Inferior parietal cortex (tissue), 1 donor: ENCODE measurements around the gene COL4A2.

Experiments used
- DNase-seq: peaks from one replicate; pipeline ENCODE4 v3.0.0-alpha.2; 2016; ENCODE audit errors: extremely low spot score

COL4A2 gene

DNA sequence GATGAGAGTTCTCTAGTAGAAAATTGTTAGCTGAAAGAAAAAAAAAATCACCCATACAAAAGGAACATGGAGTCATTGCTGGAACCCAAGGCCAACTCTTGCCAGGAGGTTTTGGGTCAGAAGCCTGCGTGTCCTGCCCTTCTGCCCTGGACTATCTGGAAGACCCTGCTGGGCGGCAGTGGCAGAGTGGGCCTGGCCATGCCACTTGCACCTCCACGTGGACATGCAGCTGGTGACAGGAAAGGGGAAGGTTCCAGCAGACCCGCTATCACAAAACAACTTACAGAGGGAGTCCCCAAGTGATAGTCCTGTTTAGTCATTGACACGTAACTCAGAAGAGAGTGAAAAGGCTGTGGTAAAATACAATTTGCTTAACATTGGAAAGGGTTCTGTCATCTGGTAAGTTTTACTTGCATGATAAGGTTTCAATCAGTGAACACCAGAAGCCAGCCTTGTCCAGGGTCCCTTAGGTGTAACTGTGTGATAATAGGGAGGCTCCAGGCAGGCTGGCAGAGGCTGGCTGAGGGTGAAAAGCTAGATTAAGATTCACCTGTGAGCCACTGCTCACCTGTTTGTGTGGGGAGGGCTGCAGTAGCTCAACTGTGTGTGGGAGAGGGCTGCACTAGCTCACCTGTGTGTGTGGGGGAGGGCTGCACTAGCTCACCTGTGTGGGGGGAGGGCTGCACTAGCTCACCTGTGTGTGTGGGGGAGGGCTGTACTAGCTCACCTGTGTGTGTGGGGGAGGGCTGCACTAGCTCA, 47.8 kb downstream of the COL4A2 start:
- no peak for DNase-seq

DNA sequence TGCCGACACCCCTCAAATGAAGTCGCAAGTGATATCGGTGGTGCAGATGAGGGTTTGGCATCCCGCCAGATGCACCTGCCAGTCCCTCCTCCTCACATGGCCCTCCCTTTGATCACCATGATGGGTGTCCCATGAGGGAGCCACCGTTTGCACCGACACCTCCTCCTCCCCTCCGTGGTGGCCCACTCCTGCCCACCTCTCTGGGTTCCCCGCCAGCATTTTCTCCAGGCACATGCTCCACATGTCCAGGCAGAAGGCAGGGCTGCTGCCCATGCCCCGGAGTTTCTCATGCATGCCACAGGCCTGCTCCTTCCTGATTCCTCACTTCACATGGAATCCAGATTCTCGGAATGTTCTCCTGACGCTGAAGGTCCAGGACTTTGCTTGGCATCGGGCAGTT, 49.3 kb downstream of the COL4A2 start:
- no peak for DNase-seq

DNA sequence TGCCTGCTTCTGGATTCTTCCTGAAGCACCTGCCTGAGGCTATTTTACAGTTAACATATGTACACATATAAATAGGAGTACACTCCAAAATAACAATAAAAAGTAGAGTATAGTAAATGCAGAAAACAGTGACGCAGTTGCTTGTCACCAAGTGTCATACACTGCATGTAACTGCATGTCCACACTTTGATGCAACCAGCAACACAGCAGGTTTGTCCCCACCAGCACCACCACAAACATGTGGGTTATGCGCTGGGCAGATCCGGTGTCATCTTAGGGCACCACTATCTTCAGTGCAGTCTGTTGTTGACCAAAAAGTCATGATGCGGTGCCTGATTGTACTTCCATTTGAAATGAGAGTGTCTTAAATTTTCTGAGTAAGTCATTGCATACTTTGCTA, 51.3 kb downstream of the COL4A2 start:
- DNase-seq: no peak

DNA sequence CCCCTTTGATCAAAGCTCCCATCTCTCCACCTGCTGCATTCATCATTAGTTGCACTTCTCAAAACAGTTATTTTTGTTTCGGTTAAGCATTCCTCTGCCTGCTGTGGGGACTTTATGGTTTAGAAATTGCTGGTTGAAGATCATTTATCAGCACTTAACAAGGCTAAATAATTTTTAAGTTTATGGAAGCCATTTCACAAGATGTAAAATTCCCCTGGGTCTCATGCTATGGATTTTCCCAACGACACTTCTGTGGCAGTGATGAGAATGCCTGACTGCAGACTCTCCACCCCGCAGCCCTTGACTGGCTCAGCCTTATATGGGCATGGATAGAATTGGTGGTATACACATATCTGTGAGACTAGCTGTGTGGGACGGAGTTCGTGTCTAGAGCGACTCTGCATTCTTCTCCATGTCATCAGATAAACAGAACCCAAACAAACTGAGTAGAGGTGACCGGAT, 52.8 kb downstream of the COL4A2 start:
- no peak for DNase-seq

DNA sequence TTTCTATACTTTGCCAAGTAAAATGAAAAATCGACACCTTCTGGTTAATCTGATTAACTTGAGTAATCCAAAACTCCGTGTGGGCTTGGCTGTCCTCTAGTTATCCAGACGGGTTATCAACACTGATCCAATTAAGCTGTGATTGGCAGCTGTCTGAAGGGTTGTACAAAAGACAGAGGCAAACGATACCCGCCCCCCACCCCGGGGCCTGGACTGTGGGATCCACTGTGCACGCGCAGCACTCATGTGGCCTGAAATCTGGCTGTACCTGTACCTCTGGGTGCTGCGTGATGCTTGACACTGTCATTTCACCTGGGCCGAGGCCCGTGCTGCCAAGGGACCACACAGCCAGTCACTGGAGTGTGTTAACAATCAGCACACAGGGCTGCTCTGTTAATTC, 53.5 kb downstream of the COL4A2 start:
- no peak for DNase-seq

DNA sequence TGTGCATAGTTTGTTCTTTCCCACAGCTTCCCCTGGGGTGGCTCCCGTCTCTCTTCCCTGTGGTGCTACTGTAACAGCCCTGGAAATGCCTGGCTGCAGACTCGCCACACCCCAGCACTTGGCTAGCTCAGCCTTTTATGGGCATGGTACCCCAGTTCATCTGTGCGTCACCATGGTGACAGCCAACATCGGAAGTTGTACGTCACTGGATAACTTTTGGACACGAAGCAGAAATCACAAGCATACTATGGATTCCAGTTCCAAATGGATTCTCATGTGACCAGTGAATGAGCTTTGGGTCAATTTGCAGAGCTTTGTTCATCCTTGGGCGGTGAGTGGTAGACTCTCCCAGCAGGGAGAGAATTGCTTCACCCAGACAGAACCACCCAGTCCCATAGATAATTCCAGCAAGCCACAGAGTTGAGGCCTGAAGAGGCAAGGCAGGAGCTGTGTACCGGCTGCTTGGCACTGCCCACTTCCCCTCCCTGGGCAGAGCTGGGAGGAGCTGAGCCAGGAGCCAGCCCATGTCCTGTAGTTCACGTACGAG, 54.4 kb downstream of the COL4A2 start:
- DNase-seq: no peak

DNA sequence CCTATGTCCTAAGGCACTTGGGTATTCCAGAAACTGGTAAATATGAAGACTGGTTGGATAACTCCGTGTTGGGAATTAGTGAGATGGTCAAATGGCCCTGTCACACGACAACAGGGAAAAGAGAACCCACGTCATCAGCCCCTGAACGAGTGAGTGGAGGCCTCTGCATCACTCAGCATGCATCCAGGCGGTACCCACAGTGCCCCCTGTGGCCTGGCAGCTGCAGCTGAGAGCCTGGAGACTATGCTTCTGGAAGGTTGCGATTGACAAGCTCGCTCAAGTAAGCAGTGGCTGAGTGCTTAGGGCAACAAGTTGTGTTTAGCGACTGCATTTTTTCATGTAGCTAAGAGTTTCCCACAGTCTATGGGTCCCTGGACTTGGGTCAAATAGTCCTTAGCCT, 55.9 kb downstream of the COL4A2 start:
- no peak for DNase-seq

DNA sequence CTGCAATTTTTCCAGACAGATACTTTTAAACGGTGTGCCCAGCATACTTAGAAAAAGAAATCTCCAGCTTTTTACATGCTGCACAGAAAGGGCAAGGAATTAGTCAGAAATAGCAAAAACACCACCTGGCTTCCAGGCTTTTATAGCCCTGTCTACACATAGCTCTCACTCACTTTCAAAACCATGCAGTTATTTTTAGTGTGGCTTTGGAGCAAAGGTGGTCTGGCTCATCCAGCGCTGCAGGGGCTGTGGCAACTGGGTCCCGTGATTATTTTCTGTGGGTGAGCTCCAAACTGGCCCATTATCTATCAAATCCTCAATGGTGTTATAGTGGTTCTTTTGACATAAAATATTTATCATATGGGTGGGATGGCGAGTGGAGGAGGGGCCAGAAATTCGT, 57.0 kb downstream of the COL4A2 start:
- no peak for DNase-seq

DNA sequence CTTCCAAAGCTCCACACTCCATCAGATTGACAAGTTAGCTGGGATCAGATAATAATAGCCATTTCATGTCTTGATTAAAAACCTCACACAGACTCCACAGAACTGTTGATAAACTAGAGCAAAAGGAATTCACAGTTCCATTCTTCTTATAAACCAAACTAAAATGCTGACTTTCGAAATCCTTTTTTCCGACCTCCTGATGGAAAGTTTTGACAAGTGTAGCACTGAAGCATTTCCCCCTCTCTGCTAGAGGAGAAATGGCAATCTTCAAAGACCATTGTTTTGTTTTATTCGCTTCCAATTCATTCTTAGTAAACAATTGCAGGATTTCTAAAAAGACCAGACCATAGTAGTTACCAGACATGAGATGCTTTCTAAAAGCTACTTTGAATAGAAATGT, 58.8 kb downstream of the COL4A2 start:
- no peak for DNase-seq

DNA sequence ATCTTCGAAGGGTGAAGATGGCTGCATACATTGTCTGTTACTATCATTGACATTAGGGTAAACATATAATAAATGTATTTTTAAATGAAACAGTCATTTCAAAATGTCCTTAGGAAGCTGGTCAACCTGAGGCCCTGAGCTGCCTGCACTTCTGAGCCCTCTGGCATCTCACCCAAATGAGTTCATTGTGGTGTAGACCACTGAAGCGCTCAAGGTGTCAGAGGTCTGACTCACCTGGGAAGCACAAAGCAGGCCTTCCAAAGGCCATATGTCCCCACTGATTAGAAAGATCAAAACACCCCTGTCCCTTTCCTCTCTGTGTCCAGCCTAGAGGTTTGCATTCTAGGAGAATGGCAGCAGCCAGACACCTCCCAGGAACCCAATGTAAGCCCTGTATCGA, 59.6 kb downstream of the COL4A2 start:
- DNase-seq: no peak

DNA sequence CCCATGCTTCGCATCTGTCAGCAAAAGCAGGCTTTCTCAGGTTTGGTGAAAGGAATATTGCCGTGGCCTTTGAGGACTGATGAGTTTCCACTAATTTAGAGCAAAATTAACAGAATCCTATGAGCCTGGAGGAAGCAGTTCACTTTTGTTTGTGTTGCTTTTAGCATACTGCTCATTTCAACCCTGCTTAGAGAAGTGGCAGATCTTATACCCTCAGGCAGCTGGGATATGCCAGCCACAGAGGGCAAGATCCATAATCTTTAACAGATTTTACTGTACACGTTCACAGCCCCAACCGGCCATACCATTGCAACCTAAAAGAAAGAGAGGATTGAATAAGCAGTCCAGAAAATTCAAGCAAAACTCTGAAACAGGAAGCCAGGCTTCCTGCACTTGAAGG, 60.5 kb downstream of the COL4A2 start:
- no peak for DNase-seq

DNA sequence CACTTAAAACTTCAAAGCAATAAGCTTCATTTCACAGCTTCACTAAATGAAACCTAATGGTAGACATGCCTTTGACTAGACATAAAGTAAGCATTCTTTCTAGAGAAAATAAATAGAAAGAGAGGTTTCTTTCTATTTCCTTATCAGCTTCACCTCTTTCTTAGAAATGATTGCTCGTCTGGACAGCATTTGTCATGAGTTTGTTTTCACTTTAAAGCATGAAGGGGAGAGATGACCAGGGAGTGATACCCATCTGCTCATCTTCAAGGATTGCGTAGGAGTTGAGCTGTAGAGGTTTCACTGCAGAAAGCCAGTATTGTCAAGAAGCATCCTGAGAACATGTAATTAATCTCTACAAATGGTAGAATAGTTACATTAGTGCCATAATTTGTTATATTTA, 61.3 kb downstream of the COL4A2 start:
- no peak for DNase-seq

DNA sequence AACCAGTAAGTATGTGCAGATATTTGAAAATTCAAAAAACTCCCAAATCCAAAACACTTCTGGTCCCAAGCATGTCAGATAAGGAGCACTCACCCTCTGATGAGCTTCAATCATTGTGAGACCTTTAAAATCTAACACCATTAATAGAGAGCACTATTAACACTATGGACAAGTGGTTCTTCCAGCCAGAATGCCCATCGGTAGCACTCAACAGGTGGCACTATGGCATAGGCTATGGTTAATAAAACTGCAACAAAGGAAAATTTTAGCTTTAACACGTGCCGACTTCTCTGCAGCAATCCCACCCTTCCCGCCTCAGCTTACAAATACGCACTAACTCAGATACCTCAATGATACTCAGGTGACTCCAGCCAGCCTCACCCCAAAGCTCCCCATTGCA, 62.3 kb downstream of the COL4A2 start:
- no peak for DNase-seq

DNA sequence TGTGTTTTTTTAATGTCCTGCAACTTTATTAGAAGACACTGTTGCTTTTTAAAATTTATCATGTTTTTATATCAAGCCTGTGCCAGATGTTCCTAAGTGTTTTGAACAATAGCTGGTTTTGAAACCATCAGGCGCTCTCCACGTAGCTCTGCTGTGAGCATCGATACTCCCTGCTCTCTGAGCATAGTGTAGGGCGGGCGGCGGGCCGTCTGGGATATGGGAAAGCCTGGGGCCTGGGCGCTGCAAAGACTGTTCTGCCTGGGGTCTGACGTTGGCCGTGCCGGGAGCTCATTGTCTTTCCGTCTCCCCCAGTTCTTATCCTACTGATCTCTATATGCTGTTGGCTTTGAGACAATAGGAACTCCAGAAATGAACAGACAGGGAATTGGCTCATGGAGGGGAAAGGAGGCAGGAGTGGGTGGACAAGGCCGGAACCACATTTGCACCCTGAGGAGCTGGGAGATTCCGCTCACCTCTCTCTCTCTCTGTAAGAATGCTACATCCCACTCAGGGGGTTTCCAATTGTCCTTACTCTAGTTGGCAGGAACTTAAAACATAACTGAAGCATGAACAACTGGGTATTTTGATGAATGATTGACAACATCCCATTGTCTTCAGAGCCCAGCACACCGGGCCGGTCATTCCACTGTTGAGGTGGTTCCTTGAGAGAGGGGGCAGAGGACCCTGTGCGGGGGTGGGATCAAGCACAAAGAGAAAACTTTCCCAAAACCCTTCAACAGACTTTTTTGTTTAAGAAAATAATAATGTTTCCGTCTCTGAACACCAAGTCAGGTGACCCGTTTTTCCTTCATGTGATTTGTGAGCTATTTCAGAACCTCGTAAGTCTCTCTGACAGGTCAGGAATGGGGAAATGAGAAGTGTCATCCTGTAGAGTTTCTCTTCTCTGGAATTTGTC, 64.7 kb downstream of the COL4A2 start:
- DNase-seq: no peak

DNA sequence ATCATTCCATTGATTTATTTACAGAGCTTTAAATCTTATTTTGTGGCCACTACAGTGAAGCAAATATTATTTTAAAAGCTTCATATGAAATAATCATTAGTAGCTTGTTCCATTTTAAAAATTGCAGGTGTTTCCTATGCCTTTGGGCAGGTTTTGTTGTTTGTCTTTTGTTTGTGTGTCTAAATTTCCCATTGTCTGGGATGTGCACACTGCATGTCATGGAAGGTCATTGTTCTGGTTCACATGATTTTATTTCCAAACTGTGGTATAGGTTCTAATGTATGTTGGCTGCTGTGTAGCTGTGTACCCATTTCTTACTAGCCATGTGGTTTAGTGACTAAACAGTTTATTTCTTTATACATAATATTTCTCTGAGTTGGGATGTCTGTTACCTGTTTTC, 65.6 kb downstream of the COL4A2 start:
- no peak for DNase-seq

DNA sequence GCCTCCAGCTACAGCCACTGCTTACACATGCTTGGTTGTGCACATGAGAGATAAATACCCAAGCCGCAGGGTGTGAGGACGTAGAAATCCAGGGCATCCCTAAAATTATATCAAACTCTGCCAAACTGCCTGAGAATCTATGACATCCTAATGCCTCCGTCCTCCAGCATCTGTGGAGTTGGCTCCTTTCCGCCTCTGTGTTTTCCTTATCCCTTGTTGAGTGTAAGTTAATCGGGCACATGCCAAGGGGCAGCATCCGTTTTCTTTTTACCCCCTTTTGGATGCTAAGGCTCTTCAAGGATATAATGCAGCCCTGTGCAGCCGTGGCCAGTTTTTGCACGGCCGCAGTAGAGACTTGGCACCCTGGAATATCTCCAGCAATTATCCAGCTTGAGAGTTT, 66.5 kb downstream of the COL4A2 start:
- DNase-seq: no peak

DNA sequence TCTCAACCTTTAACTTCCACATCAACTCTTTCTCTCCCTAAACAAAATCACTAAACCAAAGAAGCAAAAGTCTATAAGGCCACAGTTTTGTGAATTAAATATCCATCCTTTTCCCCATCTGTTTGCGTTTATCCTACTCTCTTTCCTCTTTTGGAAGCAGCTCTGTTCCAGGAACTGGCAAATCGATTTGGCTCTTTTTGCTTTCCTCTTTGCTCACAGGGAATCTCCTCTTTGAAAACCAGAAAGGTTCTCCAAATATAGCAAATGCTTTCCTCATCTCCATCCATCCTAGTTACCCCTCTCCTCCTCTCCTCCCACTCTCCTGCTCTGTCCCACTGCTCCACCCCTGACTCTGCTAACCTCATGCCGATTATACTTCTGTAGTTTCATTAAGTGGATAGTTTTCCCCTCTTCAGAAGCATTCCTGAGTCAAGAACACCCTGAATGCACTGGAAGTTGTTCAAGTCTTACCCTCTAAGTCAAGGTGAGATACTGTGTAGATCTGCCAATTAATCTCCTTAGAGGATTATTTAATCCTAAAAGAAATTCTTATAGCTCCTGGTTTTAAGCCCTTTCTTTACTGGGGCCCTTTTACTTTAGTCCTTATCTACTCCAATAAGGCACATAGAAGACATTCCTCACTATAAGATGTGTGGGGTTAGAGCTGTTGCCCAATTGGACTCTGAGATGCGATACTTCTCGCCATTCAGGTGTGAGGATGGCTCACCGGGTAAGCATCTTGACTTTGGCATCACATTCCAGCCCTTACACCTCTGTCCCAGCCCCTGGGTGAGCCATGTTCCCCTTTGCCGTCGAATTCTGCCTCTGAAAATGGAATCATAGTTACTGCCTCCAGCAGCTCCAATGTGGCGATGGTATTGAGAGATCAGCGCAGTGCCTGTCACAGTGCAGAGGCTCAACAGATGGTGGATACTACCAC, 67.6 kb downstream of the COL4A2 start:
- DNase-seq: no peak

DNA sequence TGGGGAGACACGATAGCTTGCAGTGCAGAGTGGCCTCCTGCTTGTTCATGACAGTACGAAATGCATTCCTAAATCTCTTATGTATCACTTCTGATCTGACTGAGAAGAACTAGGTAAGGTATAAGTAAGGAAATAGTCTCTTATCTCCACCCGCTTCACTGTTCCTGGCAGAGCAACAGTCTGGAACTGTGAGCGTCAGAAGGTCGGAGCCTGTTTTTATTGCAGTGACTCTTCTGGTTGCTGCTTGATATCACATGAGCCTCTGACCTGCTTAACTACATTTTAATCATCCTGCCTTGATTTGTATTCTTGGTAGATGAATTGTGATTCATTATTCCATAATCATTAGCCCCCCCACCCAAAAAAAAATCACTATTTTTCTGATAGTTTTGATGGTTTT, 69.0 kb downstream of the COL4A2 start:
- DNase-seq: no peak

DNA sequence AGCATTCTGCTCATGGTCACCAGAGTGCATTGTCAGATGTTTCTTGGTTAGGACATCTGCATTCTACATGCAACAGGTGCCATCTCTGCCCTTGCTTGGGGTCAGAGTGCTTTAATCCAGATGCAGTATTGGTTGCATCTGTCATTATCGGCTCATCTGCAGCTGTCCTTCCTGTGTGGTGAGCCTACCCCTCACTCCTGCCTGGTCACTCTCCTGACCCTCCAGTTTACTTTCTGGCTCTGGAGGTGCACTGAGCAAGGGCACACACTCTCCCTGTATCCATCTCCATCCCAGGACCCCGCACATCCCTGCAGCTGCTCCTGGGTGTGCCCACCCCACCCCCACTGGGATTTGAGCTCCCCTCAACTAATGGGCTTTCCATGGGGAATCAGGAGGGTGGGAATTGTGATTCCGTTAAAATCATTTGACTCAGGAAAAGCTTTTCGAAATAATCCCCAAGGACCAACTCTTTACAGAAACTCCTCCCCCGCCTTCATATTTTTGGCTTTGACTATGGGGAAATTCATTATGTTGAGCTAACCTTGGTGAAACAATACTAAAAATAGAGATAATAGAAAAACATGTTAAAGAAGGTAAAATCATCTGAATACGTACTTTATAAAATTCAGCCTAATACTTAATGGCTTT, 70.2 kb downstream of the COL4A2 start:
- no peak for DNase-seq

DNA sequence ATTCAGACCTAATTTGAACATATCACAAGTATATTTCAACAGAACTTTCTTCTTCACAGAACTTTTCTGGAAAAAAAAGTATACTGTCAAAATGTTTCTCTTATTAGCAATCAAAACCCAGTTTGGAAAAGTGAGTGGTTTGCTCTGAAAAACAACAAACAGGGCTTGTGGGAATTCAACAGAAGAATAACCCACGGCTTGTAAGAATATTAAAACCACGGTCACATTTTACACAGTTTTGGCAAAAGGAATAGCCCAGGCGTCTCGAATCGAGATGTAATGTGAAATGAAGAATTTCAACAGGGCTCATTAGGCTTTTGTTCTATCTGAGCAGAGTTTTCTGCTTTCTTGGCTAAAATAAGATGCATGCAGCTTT, 70.7 kb downstream of the COL4A2 start:
- DNase-seq: no peak

DNA sequence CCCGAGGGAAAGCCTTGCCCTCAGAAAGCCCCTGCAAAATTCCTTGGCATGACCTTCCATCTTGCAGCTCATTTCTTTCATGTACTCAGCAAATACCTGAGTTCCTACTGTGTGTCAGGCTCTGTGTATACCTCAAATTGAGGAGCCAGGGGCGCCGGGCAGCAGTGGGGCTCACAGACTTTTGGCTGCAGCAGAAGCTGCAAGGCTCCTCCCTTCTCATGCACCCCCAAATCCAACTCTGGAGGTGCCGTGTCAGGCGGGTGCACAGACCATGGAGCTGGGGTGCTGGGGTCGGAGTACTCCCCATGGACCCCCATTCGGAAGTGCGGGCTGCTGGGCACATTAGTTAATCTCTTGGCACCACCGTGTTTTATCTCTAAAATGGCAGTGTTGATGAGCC, 72.3 kb downstream of the COL4A2 start:
- no peak for DNase-seq
